H9 (cell line): ENCODE data around the gene P4HTM. TPM values are rescaled to one million over a fixed set of nuclear protein-coding genes. Genes with fewer than 3 reads are reported as not detected.

Source experiments
- DNase-seq: peaks from one replicate; pipeline ENCODE4 v3.0.0-alpha.2; 2017
- H2AFZ ChIP-seq: one replicate; pipeline ENCODE4 v1.6.1; 2013; ENCODE audit warnings: mild to moderate bottlenecking, low read length, control low read depth, moderate library complexity
- H2AK5ac ChIP-seq: 2 replicates; pipeline ENCODE4 v1.6.1; 2013; ENCODE audit warnings: low read length, control low read depth, mixed read lengths; ENCODE audit not compliant: insufficient read length
- H2BK120ac ChIP-seq: one replicate; pipeline ENCODE4 v1.6.1; 2013; ENCODE audit warnings: low read depth, mild to moderate bottlenecking, low read length, control low read depth, inconsistent platforms; ENCODE audit not compliant: poor library complexity, severe bottlenecking
- H2BK12ac ChIP-seq: 2 replicates; pipeline ENCODE4 v1.6.1; 2013; ENCODE audit warnings: low read length, control low read depth, mixed read lengths, low read depth; ENCODE audit not compliant: insufficient read length
- H2BK15ac ChIP-seq: 2 replicates; pipeline ENCODE4 v1.6.1; 2013; ENCODE audit warnings: low read depth, low read length, control low read depth
- H2BK20ac ChIP-seq: one replicate; pipeline ENCODE4 v1.6.1; 2013; ENCODE audit warnings: low read depth, mild to moderate bottlenecking, low read length, control low read depth, inconsistent platforms; ENCODE audit not compliant: poor library complexity, severe bottlenecking
- H2BK5ac ChIP-seq: 2 replicates; pipeline ENCODE4 v1.6.1; 2013; ENCODE audit warnings: low read length, control low read depth, mixed read lengths; ENCODE audit not compliant: insufficient read length
- H3K14ac ChIP-seq: 2 replicates; pipeline ENCODE4 v1.6.1; 2013; ENCODE audit warnings: low read length, control low read depth; ENCODE audit not compliant: insufficient read depth
- H3K18ac ChIP-seq: 2 replicates; pipeline ENCODE4 v1.6.1; 2013; ENCODE audit warnings: low read depth, mild to moderate bottlenecking, mixed read lengths, low read length, control low read depth; ENCODE audit not compliant: insufficient read length
- H3K23ac ChIP-seq: 2 replicates; pipeline ENCODE4 v1.6.1; 2013; ENCODE audit warnings: low read length, control low read depth, mixed read lengths, low read depth; ENCODE audit not compliant: insufficient read length
- H3K23me2 ChIP-seq: 2 replicates; pipeline ENCODE4 v1.6.1; 2013; ENCODE audit warnings: low read depth, mild to moderate bottlenecking, mixed read lengths, low read length, control low read depth; ENCODE audit not compliant: insufficient read length, poor library complexity, severe bottlenecking
- H3K27ac ChIP-seq: 2 replicates; pipeline ENCODE4 v1.5.1; 2013; ENCODE audit warnings: low read length, control low read depth, mixed read lengths, low read depth; ENCODE audit not compliant: insufficient read length
- H3K27me3 ChIP-seq: 2 replicates; pipeline ENCODE4 v1.6.1; 2013; ENCODE audit warnings: low read length, control low read depth, inconsistent platforms; ENCODE audit not compliant: insufficient read depth
- H3K4ac ChIP-seq: 2 replicates; pipeline ENCODE4 v1.6.1; 2013; ENCODE audit warnings: low read depth, mild to moderate bottlenecking, control low read depth, inconsistent platforms, low read length, moderate library complexity
- H3K4me1 ChIP-seq: 2 replicates; pipeline ENCODE4 v1.6.1; 2013; ENCODE audit warnings: low read length, control low read depth, inconsistent platforms; ENCODE audit not compliant: insufficient read depth
- H3K4me2 ChIP-seq: 2 replicates; pipeline ENCODE4 v1.6.1; 2013; ENCODE audit warnings: low read length, control low read depth, mixed read lengths; ENCODE audit not compliant: insufficient read length, insufficient read depth
- H3K56ac ChIP-seq: 2 replicates; pipeline ENCODE4 v1.6.1; 2013; ENCODE audit warnings: low read depth, mild to moderate bottlenecking, mixed read lengths, low read length, control low read depth; ENCODE audit not compliant: insufficient read length
- H3K79me1 ChIP-seq: 2 replicates; pipeline ENCODE4 v1.6.1; 2013; ENCODE audit warnings: low read depth, mild to moderate bottlenecking, moderate library complexity, low read length, control low read depth, inconsistent platforms; ENCODE audit not compliant: insufficient read depth, poor library complexity, severe bottlenecking
- H3K79me2 ChIP-seq: 2 replicates; pipeline ENCODE4 v1.6.1; 2013; ENCODE audit warnings: low read length, control low read depth, inconsistent platforms; ENCODE audit not compliant: insufficient read depth
- H3K9ac ChIP-seq: 2 replicates; pipeline ENCODE4 v1.6.1; 2013; ENCODE audit warnings: low read length, control low read depth, mixed read lengths; ENCODE audit not compliant: insufficient read length; ENCODE audit errors: extremely low read depth
- H3K9me3 ChIP-seq: one replicate; pipeline ENCODE4 v1.6.1; 2013; ENCODE audit warnings: low read depth, low read length, inconsistent platforms; ENCODE audit not compliant: control insufficient read depth
- H3T11ph ChIP-seq: one replicate; pipeline ENCODE4 v1.6.1; 2013; ENCODE audit warnings: mild to moderate bottlenecking, low read length, control low read depth, inconsistent platforms
- H4K20me1 ChIP-seq: one replicate; pipeline ENCODE4 v1.6.1; 2013; ENCODE audit not compliant: control insufficient read depth, insufficient read length, insufficient read depth
- H4K5ac ChIP-seq: 2 replicates; pipeline ENCODE4 v1.6.1; 2013; ENCODE audit warnings: low read depth, mild to moderate bottlenecking, mixed read lengths, low read length, control low read depth; ENCODE audit not compliant: insufficient read length
- H4K8ac ChIP-seq: replicated peaks from 2 replicates; pipeline ENCODE4 v1.6.1; 2013; ENCODE audit warnings: low read length, control low read depth, mixed read lengths, low read depth; ENCODE audit not compliant: insufficient read length
- H4K91ac ChIP-seq: 2 replicates; pipeline ENCODE4 v1.6.1; 2013; ENCODE audit warnings: low read depth, mild to moderate bottlenecking, moderate library complexity, mixed read lengths, low read length, control low read depth; ENCODE audit not compliant: insufficient read length
- H3K27ac Mint-ChIP-seq, 3 experiments: 2 replicates in 2 of 3; 3 replicates in 1 of 3; pipeline ENCODE4 v1.8.0; 2020 to 2021; ENCODE audit warnings: mixed read lengths in 3 of 3, mild to moderate bottlenecking in 1 of 3, moderate library complexity in 1 of 3
- H3K27me3 Mint-ChIP-seq: 2 replicates; pipeline ENCODE4 v1.8.0; 2021; ENCODE audit warnings: low read depth, mild to moderate bottlenecking, moderate library complexity, mixed read lengths
- H3K36me3 Mint-ChIP-seq, 3 experiments: 2 replicates in 2 of 3; 3 replicates in 1 of 3; pipeline ENCODE4 v1.8.0; 2020 to 2021; ENCODE audit warnings: low read depth in 3 of 3, mixed read lengths in 3 of 3; ENCODE audit not compliant: insufficient read depth in 1 of 3
- H3K4me1 Mint-ChIP-seq, 2 experiments: 2 replicates each; pipeline ENCODE4 v1.8.0; 2020; ENCODE audit warnings: mixed read lengths in 2 of 2
- H3K4me3 Mint-ChIP-seq, 2 experiments: 2 replicates in 1 of 2; 3 replicates in 1 of 2; pipeline ENCODE4 v1.8.0; 2020 to 2021; ENCODE audit warnings: mild to moderate bottlenecking in 2 of 2, mixed read lengths in 2 of 2, moderate library complexity in 1 of 2
- H3K9me3 Mint-ChIP-seq, 2 experiments: 2 replicates in 1 of 2; 3 replicates in 1 of 2; pipeline ENCODE4 v1.8.0; 2020; ENCODE audit warnings: mild to moderate bottlenecking in 2 of 2, mixed read lengths in 2 of 2, moderate library complexity in 1 of 2
- CTCF ChIP-seq: fragments of 200-600 bp; sonication (generic); conservative IDR thresholded peaks from 3 replicates; pipeline ENCODE4 v1.8.0; 2021; ENCODE audit warnings: antibody characterized with exemption, mild to moderate bottlenecking
- WGBS: extraction: QIAGEN DNeasy Blood & Tissue Kit; methylation state at CpG from one replicate; pipeline ENCODE4 v1.1.7; 2013; ENCODE audit warnings: missing lambda C conversion rate, low lambda C conversion rate, mixed read lengths; ENCODE audit not compliant: insufficient read length; ENCODE audit errors: extremely low coverage; 5-methylcytosine and 5-hydroxymethylcytosine counted together
- total RNA-seq: library from RNA; stranded (reverse); gene quantifications from 2 replicates; pipeline ENCODE4 v1.2.1, GENCODE V29; 2021

The P4HTM gene
- total RNA-seq, 1 experiment from 2014 or later = 36.0 TPM

GRCh38 chr3:48962939-48963338 lies 27.1 kb upstream of the P4HTM start:
- Histone ChIP-seq H3K9me3 (no peaks in the 10 kb centered on the region), H2BK120ac (no peak overlapping the region), H3K79me2 (no peaks in the 10 kb centered on the region), H3K56ac (no peak overlapping the region), H2BK20ac (no peak overlapping the region), H3K27me3 (no peaks in the 10 kb centered on the region; the same call in 1 of the 2 replicates), H4K5ac (no peak overlapping the region), H3K4me1 (peaks cover 8% of the 10 kb centered on the region; the same call in 1 of the 2 replicates), H4K20me1 (no peaks in the 10 kb centered on the region), H4K91ac (no peak overlapping the region), H3K14ac (no peak overlapping the region), H2AK5ac (no peak overlapping the region), H2AFZ (no peak overlapping the region), H3K4me2 (peak overlapping the region; percentile 42), H3K4ac (no peak overlapping the region), H3T11ph (no peak overlapping the region), H2BK15ac (no peak overlapping the region), H3K23me2 (no peaks in the 10 kb centered on the region), H3K23ac (no peak overlapping the region), H2BK5ac (no peak overlapping the region), H3K27ac (no peak overlapping the region), H2BK12ac (no peak overlapping the region), H3K18ac (no peak overlapping the region), H4K8ac (no peak overlapping the region), H3K79me1 (no peaks in the 10 kb centered on the region), H3K9ac (no peak overlapping the region)
- H3K4me3 Mint-ChIP-seq = peak overlapping the region in 1 of 2 experiments; percentile 52; a peak in 4 of 5 replicates
- DNase-seq = no peak
- H3K4me1 Mint-ChIP-seq = peaks cover 18% of the 10 kb centered on the region in 2 experiments
- H3K27me3 Mint-ChIP-seq = no peaks in the 10 kb centered on the region
- TF ChIP-seq CTCF = no peak
- peak overlapping the region; percentile 62 to 84 (median 83); a peak in 6 of 7 replicates for H3K27ac Mint-ChIP-seq
- peaks cover 19 to 46% (median 30%) of the 10 kb centered on the region in 3 experiments; a peak in 6 of 7 replicates for H3K36me3 Mint-ChIP-seq
- no peaks in the 10 kb centered on the region for H3K9me3 Mint-ChIP-seq
- WGBS = no CpG with 5 or more reads among the region's 4 CpGs
